IPS-18a (cell line): Measurements from ENCODE around the gene ATP8B1.
"Not testable (repeated sequence)": the region's sequence is repeated elsewhere in the genome, so short reads cannot be mapped to it uniquely, and the experiment has no call there.

Experiments used
- H3K27ac ChIP-seq: one replicate; pipeline ENCODE4 v1.5.1; 2013; ENCODE audit warnings: low read length
- H3K27me3 ChIP-seq: one replicate; pipeline ENCODE4 v1.6.1; 2013; ENCODE audit warnings: mild to moderate bottlenecking, low read length; ENCODE audit not compliant: control insufficient read depth, insufficient read depth
- H3K36me3 ChIP-seq: one replicate; pipeline ENCODE4 v1.6.1; 2013; ENCODE audit warnings: low read depth, low read length; ENCODE audit not compliant: control insufficient read depth
- H3K4me1 ChIP-seq: one replicate; pipeline ENCODE4 v1.6.1; 2013; ENCODE audit warnings: low read depth, low read length; ENCODE audit not compliant: control insufficient read depth
- H3K4me3 ChIP-seq: one replicate; pipeline ENCODE4 v1.5.1; 2013; ENCODE audit warnings: low read length
- H3K9ac ChIP-seq: one replicate; pipeline ENCODE4 v1.6.1; 2013; ENCODE audit warnings: mild to moderate bottlenecking, low read length, moderate library complexity
- H3K9me3 ChIP-seq: one replicate; pipeline ENCODE4 v1.6.1; 2013; ENCODE audit warnings: low read depth, low read length; ENCODE audit not compliant: control insufficient read depth

ATP8B1 gene

DNA sequence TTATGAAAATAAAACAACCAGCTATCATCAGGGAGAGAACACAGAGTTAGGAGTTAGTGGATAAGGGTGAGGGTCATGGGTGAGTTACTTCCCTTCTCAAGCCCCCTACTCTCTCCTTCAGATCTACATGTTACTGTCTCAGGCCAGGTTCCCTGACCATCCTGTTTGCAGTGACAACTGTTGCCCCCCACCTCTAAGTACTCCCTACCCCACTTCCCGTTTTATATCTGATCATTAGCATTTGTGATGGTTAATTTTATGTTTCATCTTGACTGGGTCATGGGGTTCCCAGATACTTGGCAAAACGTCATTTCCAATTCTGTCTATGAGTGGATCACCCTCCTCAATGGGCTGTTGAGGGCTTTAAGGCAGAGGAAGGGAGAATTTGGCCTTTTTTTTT, 32.8 kb upstream of the ATP8B1 start:
- no peaks in the 10 kb centered on the region for H3K9me3 ChIP-seq
- H3K36me3 ChIP-seq: no peaks in the 10 kb centered on the region
- H3K4me3 ChIP-seq: no peak overlapping the region
- no peak overlapping the region for H3K9ac ChIP-seq
- no peak overlapping the region for H3K27ac ChIP-seq
- no peaks in the 10 kb centered on the region for H3K4me1 ChIP-seq
- no peaks in the 10 kb centered on the region for H3K27me3 ChIP-seq

GRCh38 chr18:57834616-57835015, 31.5 kb upstream of the ATP8B1 start:
- H3K4me3 ChIP-seq: no peak overlapping the region
- no peaks in the 10 kb centered on the region for H3K9me3 ChIP-seq
- no peaks in the 10 kb centered on the region for H3K4me1 ChIP-seq
- no peak overlapping the region for H3K9ac ChIP-seq
- no peaks in the 10 kb centered on the region for H3K27me3 ChIP-seq
- H3K27ac ChIP-seq: no peak overlapping the region
- H3K36me3 ChIP-seq: no peaks in the 10 kb centered on the region

GRCh38 chr18:57833441-57834101, 30.5 kb upstream of the ATP8B1 start:
- no peaks in the 10 kb centered on the region for H3K9me3 ChIP-seq
- no peaks in the 10 kb centered on the region for H3K4me1 ChIP-seq
- H3K4me3 ChIP-seq: no peak overlapping the region
- H3K9ac ChIP-seq: no peak overlapping the region
- H3K36me3 ChIP-seq: no peaks in the 10 kb centered on the region
- H3K27ac ChIP-seq: no peak overlapping the region
- no peaks in the 10 kb centered on the region for H3K27me3 ChIP-seq

DNA sequence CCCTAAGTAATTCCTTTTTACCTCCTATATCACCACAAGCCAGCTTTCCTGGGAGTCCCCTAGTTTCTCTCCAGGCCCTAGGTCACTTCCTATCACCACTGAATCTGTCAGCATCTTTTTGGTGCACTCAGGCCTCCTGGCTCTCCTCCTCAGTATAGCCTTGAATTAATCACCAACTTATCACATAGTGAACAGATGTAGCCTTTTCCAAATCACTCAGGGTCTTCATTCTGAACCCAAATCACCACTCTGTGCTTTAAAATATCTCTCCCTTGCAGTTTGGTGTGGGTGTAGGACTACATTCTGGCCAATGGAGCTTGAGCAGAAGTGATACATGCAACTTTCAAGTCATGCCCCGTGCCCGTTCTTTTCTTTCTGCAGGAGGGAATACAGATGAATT, 29.6 kb upstream of the ATP8B1 start:
- Histone ChIP-seq H3K27ac (no peak overlapping the region), H3K9me3 (no peaks in the 10 kb centered on the region), H3K9ac (no peak overlapping the region), H3K4me1 (no peaks in the 10 kb centered on the region), H3K4me3 (no peak overlapping the region), H3K36me3 (no peaks in the 10 kb centered on the region), H3K27me3 (no peaks in the 10 kb centered on the region)

DNA sequence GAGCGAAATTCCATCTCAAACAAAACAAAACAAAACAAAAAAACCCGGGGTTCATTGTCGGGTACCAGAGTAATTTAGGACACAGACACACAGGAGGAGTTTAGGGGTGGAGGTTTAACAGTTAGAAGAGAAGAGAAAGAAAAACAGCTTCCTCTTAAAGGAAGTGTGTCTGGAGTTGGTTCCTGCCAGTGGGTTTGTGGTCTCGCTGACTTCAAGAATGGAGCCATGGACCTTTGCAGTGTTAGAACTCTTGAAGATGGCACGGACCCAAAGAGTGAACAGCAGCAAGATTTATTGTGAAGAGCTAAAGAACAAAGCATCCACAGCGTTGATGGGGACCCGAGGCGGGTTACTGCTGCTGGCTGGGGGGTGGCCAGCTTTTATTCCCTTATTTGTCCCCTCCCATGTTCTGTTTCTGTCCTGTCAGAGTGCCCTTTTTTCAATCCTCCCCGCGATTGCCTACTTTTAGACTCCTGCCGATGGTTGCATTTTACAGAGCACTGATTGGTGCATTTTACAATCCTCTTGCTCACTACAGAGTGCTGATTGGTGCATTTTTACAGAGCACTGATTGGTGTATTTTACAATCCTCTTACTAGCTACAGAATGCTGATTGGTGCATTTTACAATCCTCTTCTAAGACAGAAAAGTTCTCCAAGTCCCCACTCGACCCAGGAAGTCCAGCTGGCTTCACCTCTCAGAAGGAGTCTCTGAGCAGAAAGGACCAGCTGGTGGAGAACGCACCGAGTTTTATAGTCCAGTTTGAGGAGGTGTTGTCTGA, 28.7 kb upstream of the ATP8B1 start:
- H3K4me3 ChIP-seq: no peak overlapping the region
- no peaks in the 10 kb centered on the region for H3K9me3 ChIP-seq
- H3K9ac ChIP-seq: no peak overlapping the region
- no peak overlapping the region for H3K27ac ChIP-seq
- no peaks in the 10 kb centered on the region for H3K4me1 ChIP-seq
- H3K27me3 ChIP-seq: no peaks in the 10 kb centered on the region
- no peaks in the 10 kb centered on the region for H3K36me3 ChIP-seq

- Histone ChIP-seq H3K36me3 (no peaks in the 10 kb centered on the region), H3K9me3 (no peaks in the 10 kb centered on the region), H3K4me3 (no peak overlapping the region), H3K27ac (no peak overlapping the region), H3K9ac (no peak overlapping the region), H3K27me3 (no peaks in the 10 kb centered on the region), H3K4me1 (no peaks in the 10 kb centered on the region)
Observed at GRCh38 chr18:57827646-57828045, 24.5 kb upstream of the ATP8B1 start.

DNA sequence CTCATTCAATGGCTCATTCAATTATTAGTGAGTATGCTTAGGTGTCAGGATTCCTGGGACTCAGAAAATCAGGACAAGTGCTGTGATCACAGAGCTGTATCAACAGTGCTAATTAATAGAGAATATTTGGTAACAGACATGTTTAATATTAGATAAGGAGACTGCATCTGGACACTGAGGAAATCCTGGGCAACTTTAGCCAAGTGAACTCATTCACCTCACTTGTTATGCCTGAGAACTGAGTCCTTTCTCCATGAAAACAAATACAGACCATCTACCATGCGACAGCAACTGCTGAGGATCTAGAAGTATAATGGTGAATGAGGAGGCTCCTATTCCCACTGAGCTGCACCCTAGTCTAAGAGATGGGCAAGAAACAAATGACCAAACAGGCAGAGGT, 23.1 kb upstream of the ATP8B1 start:
- H3K9me3 ChIP-seq: no peaks in the 10 kb centered on the region
- no peak overlapping the region for H3K27ac ChIP-seq
- no peaks in the 10 kb centered on the region for H3K4me1 ChIP-seq
- H3K9ac ChIP-seq: no peak overlapping the region
- no peaks in the 10 kb centered on the region for H3K36me3 ChIP-seq
- no peak overlapping the region for H3K4me3 ChIP-seq
- no peaks in the 10 kb centered on the region for H3K27me3 ChIP-seq

DNA sequence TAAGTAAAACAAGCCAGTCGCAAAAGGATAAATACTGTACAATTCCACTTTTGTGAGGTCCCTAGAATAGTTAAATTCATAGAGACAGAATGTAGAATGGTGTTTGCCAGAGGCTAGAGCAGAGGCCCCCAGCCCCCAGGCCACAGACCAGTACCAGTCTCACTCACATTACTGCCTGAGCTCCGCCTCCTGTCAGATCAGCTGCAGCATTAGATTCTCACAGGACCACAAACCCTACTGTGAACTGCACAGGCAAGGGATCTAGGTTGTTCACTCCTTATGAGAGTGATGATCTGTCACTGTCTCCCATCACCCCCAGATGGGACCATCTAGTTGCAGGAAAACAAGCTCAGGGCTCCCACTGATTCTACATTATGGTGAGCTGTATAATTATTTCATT, 17.5 kb upstream of the ATP8B1 start:
- not testable (repeated sequence) for H3K27me3 ChIP-seq, H3K9ac ChIP-seq, H3K4me1 ChIP-seq, H3K9me3 ChIP-seq, H3K27ac ChIP-seq, H3K4me3 ChIP-seq, H3K36me3 ChIP-seq

DNA sequence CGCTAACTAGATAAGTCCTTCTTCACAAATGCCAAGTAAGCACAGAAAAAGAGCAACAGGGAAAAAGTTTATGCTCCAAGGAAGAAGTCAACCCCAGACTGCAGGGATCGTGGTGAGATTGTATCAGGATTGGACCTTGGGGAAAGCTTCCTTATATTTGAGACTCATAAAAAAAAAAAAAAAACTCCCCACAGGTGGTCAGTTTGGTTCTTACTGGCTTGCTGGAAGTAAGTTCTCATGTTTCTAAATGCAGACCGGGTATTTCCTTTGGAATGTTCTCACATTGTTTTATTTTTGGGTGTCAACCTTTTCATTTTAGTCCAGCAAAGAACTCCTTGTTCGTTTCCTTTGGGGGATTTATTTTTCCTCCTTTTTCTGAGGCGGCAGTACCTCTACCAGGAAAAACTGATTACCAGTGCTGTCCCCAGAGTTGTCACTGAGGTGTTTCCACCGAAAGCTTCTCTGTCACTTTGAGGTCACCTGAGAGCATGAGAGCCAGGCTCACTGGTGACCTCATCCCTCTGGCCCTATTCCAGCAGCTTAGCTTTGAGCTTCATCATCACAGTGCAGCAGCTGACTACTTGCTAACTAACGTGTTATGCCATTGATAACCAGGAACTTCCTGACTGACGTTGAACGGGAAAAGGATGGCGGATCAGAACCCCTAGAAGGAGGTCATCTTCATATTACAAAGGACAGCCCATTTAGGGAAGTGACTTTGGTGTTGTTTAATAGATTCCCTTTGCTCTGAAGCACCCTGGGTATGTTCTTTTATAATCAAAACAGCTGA, 16.8 kb upstream of the ATP8B1 start:
- no peaks in the 10 kb centered on the region for H3K9me3 ChIP-seq
- no peak overlapping the region for H3K4me3 ChIP-seq
- H3K9ac ChIP-seq: no peak overlapping the region
- H3K36me3 ChIP-seq: no peaks in the 10 kb centered on the region
- H3K4me1 ChIP-seq: no peaks in the 10 kb centered on the region
- no peaks in the 10 kb centered on the region for H3K27me3 ChIP-seq
- H3K27ac ChIP-seq: no peak overlapping the region

DNA sequence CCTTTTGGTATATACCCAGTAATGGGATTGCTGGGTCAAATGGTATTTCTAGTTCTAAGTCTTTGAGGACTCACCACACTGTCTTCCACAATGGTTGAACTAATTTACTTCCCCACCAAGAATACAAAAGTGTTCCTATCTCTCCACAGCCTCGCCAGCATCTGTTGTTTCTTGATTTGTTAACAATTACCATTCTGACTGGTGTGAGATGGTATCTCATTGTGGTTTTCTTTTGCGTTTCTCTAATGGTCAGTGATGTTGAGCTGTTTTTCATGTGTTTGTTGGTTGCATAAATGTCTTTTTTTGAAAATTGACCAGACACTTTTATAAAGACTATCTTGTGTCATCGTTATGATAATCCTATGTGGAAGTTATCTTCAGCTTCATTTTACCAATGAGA, 16.0 kb upstream of the ATP8B1 start:
- Histone ChIP-seq H3K27me3 (no peaks in the 10 kb centered on the region), H3K9me3 (no peaks in the 10 kb centered on the region), H3K27ac (no peak overlapping the region), H3K9ac (no peak overlapping the region), H3K4me1 (no peaks in the 10 kb centered on the region), H3K4me3 (no peak overlapping the region), H3K36me3 (no peaks in the 10 kb centered on the region)

GRCh38 chr18:57816208-57816954, 13.3 kb upstream of the ATP8B1 start:
- H3K9me3 ChIP-seq: no peaks in the 10 kb centered on the region
- H3K9ac ChIP-seq: no peak overlapping the region
- no peaks in the 10 kb centered on the region for H3K27me3 ChIP-seq
- no peak overlapping the region for H3K4me3 ChIP-seq
- H3K4me1 ChIP-seq: no peaks in the 10 kb centered on the region
- no peak overlapping the region for H3K27ac ChIP-seq
- H3K36me3 ChIP-seq: no peaks in the 10 kb centered on the region
